ENCODE results near the gene LRP5. TPM values are rescaled to one million over a fixed set of nuclear protein-coding genes. Genes with fewer than 3 reads are reported as not detected.

Gene LRP5
- total and polyA plus RNA-seq, 9 of the 15 experiments (the other 6 are each of a cell fraction or from before 2014, with no cell fraction given) = 0.48 to 44.2 (median 13.5) TPM

- H3K27ac ChIP-seq (ENCODE audit: extremely low read depth, low read depth, low read length) = no peak overlapping the region
- no peaks in the 10 kb centered on the region; the same call in 1 of the 2 replicates for H3K9me3 ChIP-seq (replicated peaks; ENCODE audit: control insufficient read depth, insufficient read depth, low read depth, low read length)
- H3K9me1 ChIP-seq (ENCODE audit: control insufficient read depth, insufficient read depth, low read length) = no peaks in the 10 kb centered on the region
- in situ Hi-C loops (cut with MboI) (no loop called here), intact Hi-C loops (cut with micrococcal nuclease) (no loop called here)
- no peaks in the 10 kb centered on the region for H3K79me2 ChIP-seq (ENCODE audit: control insufficient read depth, insufficient read depth, low read length)
- H2AFZ ChIP-seq (ENCODE audit: low read depth, low read length) = no peak overlapping the region
- ATAC-seq (no peak), DNase-seq (ENCODE audit: extremely low read depth in 1 of 4, low spot score in 3 of 4) (no peak), FAIRE-seq (no peak)
- CTCF ChIA-PET (ENCODE audit: low intra/inter-chr PET ratio) = no interaction called here
- BruUV-seq (replicated peaks) = no TSS peak
- no peaks in the 10 kb centered on the region for H3K27me3 ChIP-seq (ENCODE audit: control insufficient read depth in 2 of 2, insufficient read depth in 2 of 2, low read length in 2 of 2)
- TF ChIP-seq EHMT2 (IDR thresholded peaks at IDR 0.05) (no peak), DACH1 (IDR thresholded peaks at IDR 0.05; ENCODE audit: partially characterized antibody) (no peak), SPI1 (IDR thresholded peaks at IDR 0.05; ENCODE audit: borderline replicate concordance, low read depth, low read length) (no peak), ZNF239 (CRISPR knock-in tag; IDR thresholded peaks at IDR 0.05) (no peak), GTF3C2 (IDR thresholded peaks at IDR 0.05; ENCODE audit: borderline replicate concordance, extremely low read depth, insufficient read length) (no peak), ZBTB8A (IDR thresholded peaks at IDR 0.05; ENCODE audit: partially characterized antibody) (no peak)
- H4K20me1 ChIP-seq (replicated peaks; ENCODE audit: control insufficient read depth, insufficient read depth, low read length) = no peaks in the 10 kb centered on the region
- H3K9ac ChIP-seq (ENCODE audit: insufficient read depth in 1 of 2, low read depth in 2 of 2, low read length in 2 of 2) = no peak overlapping the region
- peaks cover 65% of the 10 kb centered on the region; the same call in 2 of the 3 replicates for H3K36me3 ChIP-seq (ENCODE audit: control insufficient read depth, insufficient read depth, low read length)
- POLR2A ChIA-PET = interaction anchor here (0.9 kb wide), 1 partner anchor 8 kb away, joined by 3 read pairs; no protein-coding TSS in a partner anchor
- 87% methylated on average over 3 of the region's 3 CpGs for WGBS (ENCODE audit: insufficient coverage, low coverage, missing lambda C conversion rate)
- H3K4me3 ChIP-seq = no peak overlapping the region
- peaks cover 0 to 11% of the 10 kb centered on the region in 2 experiments; a peak in 1 of 5 replicates for H3K4me1 ChIP-seq (replicated peaks in 1 of 2; ENCODE audit: control insufficient read depth in 2 of 2, insufficient read depth in 2 of 2, low read length in 2 of 2)
- no peak overlapping the region for H3K4me2 ChIP-seq (ENCODE audit: insufficient read depth, low read length)
Observed at GRCh38 chr11:68429661-68430060, 117.3 kb downstream of the LRP5 start.

Data from K562 (cell line).